ENCODE data around the gene CHD6.
A peak's percentile ranks its signal among the peaks of the same experiment; 100 is the strongest.

CHD6 gene

GRCh38 chr20:41361757-41362747 is 256.1 kb downstream of the CHD6 start:
- Histone ChIP-seq H4K91ac (ENCODE audit: low read length) (no peak overlapping the region), H2BK120ac (ENCODE audit: low read depth, low read length) (no peak overlapping the region), H3K4me2 (ENCODE audit: low read length, poor library complexity, severe bottlenecking) (no peak overlapping the region), H3K4ac (ENCODE audit: low read depth in 1 of 2, low read length in 2 of 2) (no peak overlapping the region), H3K27me3 (ENCODE audit: control insufficient read depth in 1 of 2, insufficient read depth in 1 of 2, low read length in 2 of 2) (peaks cover 32% of the 10 kb centered on the region in 2 experiments), H2BK12ac (ENCODE audit: low read length in 2 of 2) (no peak overlapping the region), H2BK5ac (ENCODE audit: low read depth, low read length, poor library complexity, severe bottlenecking) (no peak overlapping the region), H3K18ac (ENCODE audit: low read depth in 1 of 2, low read length in 2 of 2) (no peak overlapping the region), H2AFZ (ENCODE audit: low read depth, low read length) (no peak overlapping the region), H2BK15ac (ENCODE audit: low read depth, poor library complexity, severe bottlenecking) (no peak overlapping the region), H3K9me3 (ENCODE audit: control insufficient read depth, low read length) (no peaks in the 10 kb centered on the region), H2AK5ac (ENCODE audit: low read length, severe bottlenecking) (no peak overlapping the region), H3K4me1 (ENCODE audit: control insufficient read depth, insufficient read depth, low read depth, low read length) (peaks cover 18% of the 10 kb centered on the region), H3K27ac (ENCODE audit: low read length, poor library complexity, severe bottlenecking) (no peak overlapping the region), H3K79me1 (replicated peaks; ENCODE audit: low read length, poor library complexity, severe bottlenecking) (no peaks in the 10 kb centered on the region), H3K4me3 (ENCODE audit: insufficient read depth in 1 of 2, low read depth in 1 of 2, low read length in 2 of 2) (no peak overlapping the region), H4K8ac (ENCODE audit: low read length) (no peak overlapping the region), H3K23ac (ENCODE audit: low read length in 2 of 2) (no peak overlapping the region), H3K36me3 (ENCODE audit: control insufficient read depth in 1 of 2, insufficient read depth in 2 of 2, low read depth in 1 of 2, low read length in 2 of 2) (peaks cover 16 to 38% of the 10 kb centered on the region in 2 experiments), H3K14ac (ENCODE audit: low read length in 2 of 2) (peak overlapping the region in 1 of 2 experiments; percentile 26), H3K9ac (ENCODE audit: low read length) (no peak overlapping the region)
- 94% methylated on average over 45 of the region's 45 CpGs for WGBS
- no peak for DNase-seq

- no peak overlapping the region for H2BK15ac ChIP-seq (ENCODE audit: low read depth, poor library complexity, severe bottlenecking)
- no peak overlapping the region for H3K18ac ChIP-seq (ENCODE audit: low read depth in 1 of 2, low read length in 2 of 2)
- no peak overlapping the region for H2AK5ac ChIP-seq (ENCODE audit: low read length, severe bottlenecking)
- no peak overlapping the region for H3K4me2 ChIP-seq (ENCODE audit: low read length, poor library complexity, severe bottlenecking)
- no peak overlapping the region for H3K4me3 ChIP-seq (ENCODE audit: insufficient read depth in 1 of 2, low read depth in 1 of 2, low read length in 2 of 2)
- H3K79me1 ChIP-seq (replicated peaks; ENCODE audit: low read length, poor library complexity, severe bottlenecking), result no peaks in the 10 kb centered on the region
- H3K23ac ChIP-seq (ENCODE audit: low read length in 2 of 2), result no peak overlapping the region
- peaks cover 25 to 46% of the 10 kb centered on the region in 2 experiments for H3K36me3 ChIP-seq (ENCODE audit: control insufficient read depth in 1 of 2, insufficient read depth in 2 of 2, low read depth in 1 of 2, low read length in 2 of 2)
- no peak overlapping the region for H3K9ac ChIP-seq (ENCODE audit: low read length)
- H3K14ac ChIP-seq (ENCODE audit: low read length in 2 of 2), result peak overlapping the region in 1 of 2 experiments; percentile 26
- H2BK12ac ChIP-seq (ENCODE audit: low read length in 2 of 2), result no peak overlapping the region
- H3K27me3 ChIP-seq (ENCODE audit: control insufficient read depth in 1 of 2, insufficient read depth in 1 of 2, low read length in 2 of 2), result peaks cover 28 to 29% of the 10 kb centered on the region in 2 experiments
- H3K4ac ChIP-seq (ENCODE audit: low read depth in 1 of 2, low read length in 2 of 2), result no peak overlapping the region
- no peak overlapping the region for H2AFZ ChIP-seq (ENCODE audit: low read depth, low read length)
- 92% methylated on average over 22 of the region's 22 CpGs for WGBS
- no peak overlapping the region for H2BK120ac ChIP-seq (ENCODE audit: low read depth, low read length)
- peaks cover 11% of the 10 kb centered on the region for H3K4me1 ChIP-seq (ENCODE audit: control insufficient read depth, insufficient read depth, low read depth, low read length)
- H3K27ac ChIP-seq (ENCODE audit: low read length, poor library complexity, severe bottlenecking), result no peak overlapping the region
- H2BK5ac ChIP-seq (ENCODE audit: low read depth, low read length, poor library complexity, severe bottlenecking), result no peak overlapping the region
- H4K8ac ChIP-seq (ENCODE audit: low read length), result no peak overlapping the region
- H3K9me3 ChIP-seq (ENCODE audit: control insufficient read depth, low read length), result no peaks in the 10 kb centered on the region
- no peak for DNase-seq
- H4K91ac ChIP-seq (ENCODE audit: low read length), result no peak overlapping the region
Measured at GRCh38 chr20:41360831-41361756, 257.1 kb downstream of the CHD6 start.

GRCh38 chr20:41359541-41360011 is 258.6 kb downstream of the CHD6 start:
- Histone ChIP-seq H3K27me3 (ENCODE audit: control insufficient read depth in 1 of 2, insufficient read depth in 1 of 2, low read length in 2 of 2) (peaks cover 13% of the 10 kb centered on the region in 2 experiments), H4K8ac (ENCODE audit: low read length) (no peak overlapping the region), H3K4ac (ENCODE audit: low read depth in 1 of 2, low read length in 2 of 2) (no peak overlapping the region), H3K23ac (ENCODE audit: low read length in 2 of 2) (no peak overlapping the region), H3K4me2 (ENCODE audit: low read length, poor library complexity, severe bottlenecking) (no peak overlapping the region), H3K36me3 (ENCODE audit: control insufficient read depth in 1 of 2, insufficient read depth in 2 of 2, low read depth in 1 of 2, low read length in 2 of 2) (peaks cover 38 to 59% of the 10 kb centered on the region in 2 experiments), H2AK5ac (ENCODE audit: low read length, severe bottlenecking) (no peak overlapping the region), H3K14ac (ENCODE audit: low read length in 2 of 2) (no peak overlapping the region), H2AFZ (ENCODE audit: low read depth, low read length) (no peak overlapping the region), H3K9me3 (ENCODE audit: control insufficient read depth, low read length) (no peaks in the 10 kb centered on the region), H2BK5ac (ENCODE audit: low read depth, low read length, poor library complexity, severe bottlenecking) (no peak overlapping the region), H3K79me1 (replicated peaks; ENCODE audit: low read length, poor library complexity, severe bottlenecking) (no peaks in the 10 kb centered on the region), H3K4me1 (ENCODE audit: control insufficient read depth, insufficient read depth, low read depth, low read length) (peaks cover 6% of the 10 kb centered on the region), H2BK120ac (ENCODE audit: low read depth, low read length) (no peak overlapping the region), H4K91ac (ENCODE audit: low read length) (no peak overlapping the region), H2BK15ac (ENCODE audit: low read depth, poor library complexity, severe bottlenecking) (no peak overlapping the region), H3K27ac (ENCODE audit: low read length, poor library complexity, severe bottlenecking) (no peak overlapping the region), H3K9ac (ENCODE audit: low read length) (no peak overlapping the region), H3K18ac (ENCODE audit: low read depth in 1 of 2, low read length in 2 of 2) (no peak overlapping the region), H3K4me3 (ENCODE audit: insufficient read depth in 1 of 2, low read depth in 1 of 2, low read length in 2 of 2) (no peak overlapping the region), H2BK12ac (ENCODE audit: low read length in 2 of 2) (no peak overlapping the region)
- WGBS, result 99% methylated on average over 9 of the region's 9 CpGs
- DNase-seq, result no peak
